Stomach (tissue), 4 donors: ENCODE data around the gene PPP3CA.

Experiments
- EP300 ChIP-seq: sonication (generic); formaldehyde crosslinking; IDR thresholded peaks from one replicate; pipeline ENCODE4 v1.6.1; 2017; ENCODE audit warnings: antibody characterized with exemption
- POLR2A ChIP-seq, 4 donors: fragments of 450-650 bp; IDR thresholded peaks; one replicate each; pipeline ENCODE4 v1.6.1; 2016; ENCODE audit warnings: antibody characterized with exemption in 4 of 4, control low read depth in 2 of 4, mild to moderate bottlenecking in 1 of 4, moderate library complexity in 1 of 4
- POLR2AphosphoS5 ChIP-seq, 3 donors: sonication (generic); formaldehyde crosslinking; IDR thresholded peaks; one replicate each; pipeline ENCODE4 v1.6.1; 2016; ENCODE audit warnings: antibody characterized with exemption in 3 of 3
- TF ChIP-seq, protein P1 (sequence below), 7 experiments: fragments of 450-650 bp in 4 of 7; fragments of 200-600 bp in 3 of 7; sonication (generic) in 3 of 7; IDR thresholded peaks; one replicate each; pipeline ENCODE4 v1.5.1; 2016 to 2019; ENCODE audit warnings: antibody characterized with exemption in 7 of 7, control low read depth in 2 of 7, mild to moderate bottlenecking in 1 of 7

DNA sequence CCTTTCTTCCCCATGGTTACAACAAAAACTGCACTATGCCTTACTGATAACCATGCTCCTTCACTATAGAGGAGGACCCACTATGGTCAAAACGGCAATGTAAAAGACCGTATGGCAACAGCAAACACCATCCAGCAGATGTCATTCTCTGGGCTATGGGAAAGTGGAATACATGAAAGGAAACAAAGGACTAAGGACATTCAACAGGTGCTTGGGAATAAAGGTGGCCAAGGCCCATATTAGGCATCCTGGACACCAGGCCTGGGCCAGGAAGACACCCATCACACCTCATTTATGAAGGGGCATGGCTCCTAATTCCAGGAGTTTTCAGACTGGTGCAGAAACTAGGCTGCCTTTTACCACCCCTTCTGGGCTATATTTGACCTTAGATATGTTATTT lies 268.4 kb downstream of the PPP3CA start:
- TF ChIP-seq, protein P1, sequence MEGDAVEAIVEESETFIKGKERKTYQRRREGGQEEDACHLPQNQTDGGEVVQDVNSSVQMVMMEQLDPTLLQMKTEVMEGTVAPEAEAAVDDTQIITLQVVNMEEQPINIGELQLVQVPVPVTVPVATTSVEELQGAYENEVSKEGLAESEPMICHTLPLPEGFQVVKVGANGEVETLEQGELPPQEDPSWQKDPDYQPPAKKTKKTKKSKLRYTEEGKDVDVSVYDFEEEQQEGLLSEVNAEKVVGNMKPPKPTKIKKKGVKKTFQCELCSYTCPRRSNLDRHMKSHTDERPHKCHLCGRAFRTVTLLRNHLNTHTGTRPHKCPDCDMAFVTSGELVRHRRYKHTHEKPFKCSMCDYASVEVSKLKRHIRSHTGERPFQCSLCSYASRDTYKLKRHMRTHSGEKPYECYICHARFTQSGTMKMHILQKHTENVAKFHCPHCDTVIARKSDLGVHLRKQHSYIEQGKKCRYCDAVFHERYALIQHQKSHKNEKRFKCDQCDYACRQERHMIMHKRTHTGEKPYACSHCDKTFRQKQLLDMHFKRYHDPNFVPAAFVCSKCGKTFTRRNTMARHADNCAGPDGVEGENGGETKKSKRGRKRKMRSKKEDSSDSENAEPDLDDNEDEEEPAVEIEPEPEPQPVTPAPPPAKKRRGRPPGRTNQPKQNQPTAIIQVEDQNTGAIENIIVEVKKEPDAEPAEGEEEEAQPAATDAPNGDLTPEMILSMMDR (IDR thresholded peaks at IDR 0.05): no peak
- TF ChIP-seq POLR2A (IDR thresholded peaks at IDR 0.05): no peak
- no peak for TF ChIP-seq POLR2AphosphoS5 (IDR thresholded peaks at IDR 0.05)
- TF ChIP-seq EP300: no peak
